ENCODE data around the gene CDK14.
"Not testable (repeated sequence)": the region's sequence is repeated elsewhere in the genome, so short reads cannot be mapped to it uniquely, and the experiment has no call there.

The CDK14 gene

DNA sequence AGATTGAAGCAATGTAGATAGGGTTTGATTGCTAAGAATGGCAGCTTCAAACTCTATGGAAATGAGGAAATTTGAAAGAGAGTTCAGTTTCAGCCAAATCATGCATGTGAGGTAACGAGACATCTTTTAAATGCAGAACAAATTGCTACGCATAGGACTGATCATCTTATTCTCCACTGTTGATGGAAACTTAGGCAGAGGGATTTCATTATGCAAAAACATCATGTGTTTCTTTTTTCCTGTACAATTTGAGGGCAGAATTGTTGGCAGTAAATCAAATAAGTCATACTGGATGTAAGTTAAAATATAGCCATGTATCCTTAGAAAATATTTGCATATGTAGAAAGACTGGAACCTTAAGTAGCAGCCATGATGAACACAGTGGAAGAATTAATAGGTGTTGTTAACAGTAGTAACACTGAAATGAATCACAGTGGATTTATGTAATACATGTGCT is 327.4 kb downstream of the CDK14 start:
- no peak for DNase-seq

DNA sequence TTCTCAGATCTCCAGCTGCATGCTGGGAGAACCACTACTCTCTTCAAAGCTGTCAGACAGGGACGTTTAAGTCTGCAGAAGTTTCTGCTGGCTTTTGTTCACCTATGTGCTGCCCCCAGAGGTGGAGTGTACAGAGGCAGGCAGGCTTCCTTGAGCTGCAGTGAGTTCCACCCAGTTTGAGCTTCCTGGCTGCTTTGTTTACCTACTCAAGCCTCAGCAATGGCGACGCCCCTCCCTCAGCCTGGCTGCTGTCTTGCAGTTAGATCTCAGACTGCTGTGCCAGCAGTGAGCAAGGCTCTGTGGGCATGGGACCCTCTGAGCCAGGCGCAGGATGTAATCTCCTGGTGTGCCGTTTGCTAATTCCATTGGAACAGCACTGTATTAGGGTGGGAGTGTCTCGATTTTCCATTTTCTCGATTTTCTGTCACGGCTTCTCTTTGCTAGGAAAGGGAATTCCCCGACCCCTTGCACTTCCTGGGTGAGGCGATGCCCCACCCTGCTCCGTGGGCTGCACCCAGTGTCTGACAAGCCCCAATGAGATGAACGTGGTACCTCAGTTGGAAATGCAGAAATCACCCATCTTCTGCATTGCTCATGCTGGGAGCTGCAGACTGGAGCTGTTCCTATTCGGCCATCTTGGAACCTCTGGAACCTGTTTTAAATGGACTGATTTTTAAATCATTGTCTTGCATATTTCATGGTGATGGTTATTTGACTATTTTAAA is 332.7 kb downstream of the CDK14 start:
- not testable (repeated sequence) for DNase-seq

DNA sequence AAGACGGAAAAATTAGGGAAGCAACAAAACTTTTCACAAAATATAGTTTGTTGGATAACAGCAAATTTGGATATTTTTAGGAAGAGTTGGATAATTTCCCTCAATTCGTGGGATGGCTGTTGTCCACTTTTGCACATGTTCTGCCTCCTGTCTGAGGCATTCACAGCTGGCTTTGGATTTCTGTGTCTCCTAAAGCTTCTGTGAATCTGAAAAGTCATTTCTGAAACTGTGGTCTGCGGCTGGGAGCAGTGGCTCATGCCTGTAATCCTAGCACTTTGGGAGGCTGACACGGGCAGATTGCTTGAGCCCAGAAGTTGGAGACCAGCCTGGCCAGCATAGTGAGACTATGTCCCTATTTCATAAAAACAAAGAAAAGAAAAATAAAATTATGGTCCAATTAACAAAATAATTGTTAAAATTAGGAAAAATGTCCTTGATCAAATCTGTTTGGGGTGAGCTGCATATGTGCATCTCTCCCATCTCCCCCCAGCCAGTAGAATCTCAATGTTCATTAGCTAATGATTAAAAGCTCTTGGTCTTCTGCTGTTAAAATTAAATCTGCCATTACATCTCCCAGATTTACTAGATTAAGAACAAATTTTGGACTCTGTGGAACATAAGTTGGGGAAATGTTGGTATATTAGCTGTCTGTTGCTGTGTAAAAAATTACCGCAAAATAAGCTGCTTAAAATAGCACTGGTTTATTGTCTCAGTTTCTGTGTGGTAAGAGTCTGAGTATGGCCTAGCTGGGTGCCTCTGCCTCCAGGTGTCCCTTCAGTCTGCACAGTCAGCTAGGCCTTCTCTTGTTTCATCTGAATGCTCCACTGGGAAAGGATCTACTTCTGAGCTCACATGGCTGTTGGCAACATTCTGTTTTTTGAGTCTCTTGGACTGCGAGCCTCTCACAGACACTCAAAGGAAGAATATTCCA is 336.1 kb downstream of the CDK14 start:
- DNase-seq = no peak

DNA sequence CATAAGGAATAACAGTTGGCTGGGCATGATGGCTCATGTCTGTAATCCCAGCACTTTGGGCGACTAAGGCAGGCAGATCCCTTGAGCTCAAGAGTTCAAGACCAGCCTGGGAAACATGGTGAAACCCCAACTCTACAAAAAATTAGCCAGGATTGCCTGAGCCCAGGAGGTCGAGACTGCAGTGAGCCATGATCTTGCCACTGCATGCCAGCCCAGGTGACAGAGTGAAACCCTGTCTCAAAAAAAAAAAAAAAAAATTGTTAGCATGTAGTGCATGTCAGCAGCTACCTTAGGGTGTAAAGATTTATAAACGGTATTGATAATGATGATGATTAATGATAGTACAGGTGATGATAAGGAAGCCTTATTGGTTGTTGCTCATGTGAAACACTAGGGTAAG is 336.9 kb downstream of the CDK14 start:
- no peak for DNase-seq

DNA sequence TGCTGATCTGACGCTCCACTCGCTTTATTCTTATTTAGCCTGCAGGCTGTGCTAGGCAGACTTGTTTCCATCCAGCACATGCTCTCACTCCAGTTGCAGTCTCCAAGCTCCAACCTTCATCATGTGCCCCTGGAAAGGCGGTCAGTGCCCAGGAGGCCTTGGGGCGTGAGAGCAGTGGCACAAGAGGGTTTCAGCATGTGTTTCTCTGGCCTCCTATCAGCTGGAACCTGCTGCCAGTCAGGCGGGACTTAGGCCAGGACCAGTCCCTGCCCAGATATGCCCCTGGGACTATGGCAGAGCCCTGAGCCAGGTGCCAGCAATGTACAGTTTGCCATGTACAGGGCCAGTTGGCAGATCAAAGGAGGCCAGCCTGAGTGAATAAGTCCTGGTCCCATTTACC is 337.9 kb downstream of the CDK14 start:
- no peak for DNase-seq

DNA sequence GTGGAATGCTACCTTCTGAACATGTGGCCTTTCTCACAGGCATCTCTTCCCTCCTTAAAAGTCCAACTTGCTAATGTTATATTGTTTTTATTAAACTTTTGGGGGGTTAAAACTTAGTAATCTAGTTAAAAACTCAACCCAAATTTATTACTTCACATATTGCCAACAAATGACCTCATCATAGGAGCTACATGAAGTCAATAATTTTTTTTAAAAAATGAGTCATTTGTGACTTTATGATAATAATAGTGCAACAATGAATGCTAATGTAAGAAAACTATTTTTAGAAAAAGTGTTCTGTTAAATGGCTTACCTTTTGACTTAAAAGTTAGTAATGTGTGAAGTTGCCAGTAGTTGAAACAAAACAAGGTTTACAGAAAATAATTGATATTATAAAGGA is 342.2 kb downstream of the CDK14 start:
- no peak for DNase-seq

DNA sequence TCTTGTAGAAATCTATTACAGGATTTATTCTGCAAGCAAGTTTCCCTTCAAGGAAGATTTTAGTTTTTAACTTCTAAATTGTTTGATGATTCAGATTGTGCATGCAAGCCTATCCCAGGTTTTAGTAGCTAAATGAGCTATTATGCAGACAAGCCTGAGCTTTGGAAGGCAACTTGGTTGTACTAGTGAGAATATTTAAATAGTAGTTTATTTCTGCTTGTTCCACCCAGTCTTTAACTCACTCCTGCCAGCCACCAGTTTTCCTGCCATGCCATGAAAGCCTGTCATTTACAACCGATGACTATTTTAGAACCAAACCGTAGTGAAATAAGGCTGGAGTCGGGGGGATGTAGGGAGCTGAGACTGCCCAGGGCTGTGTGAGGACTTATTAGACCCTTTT is 343.5 kb downstream of the CDK14 start:
- no peak for DNase-seq

DNA sequence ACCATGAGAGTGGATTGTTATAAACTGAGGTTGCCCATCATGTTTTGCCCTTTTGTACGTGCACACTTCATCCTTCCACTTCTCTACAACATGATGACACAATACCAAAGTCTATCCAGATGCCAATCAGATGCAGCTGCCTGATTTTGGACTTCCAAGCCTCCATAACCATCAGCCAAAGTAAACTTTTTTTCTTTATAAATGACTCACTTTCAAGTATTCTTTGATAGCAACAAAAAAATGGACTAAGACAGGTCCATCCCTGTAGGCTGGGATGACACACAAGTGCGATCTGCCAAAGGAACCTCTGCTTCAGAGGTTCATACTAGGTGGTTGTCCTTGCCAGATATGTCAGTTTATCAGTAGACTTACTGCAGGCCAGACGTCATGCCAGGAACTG is 347.9 kb downstream of the CDK14 start:
- DNase-seq = no peak

DNA sequence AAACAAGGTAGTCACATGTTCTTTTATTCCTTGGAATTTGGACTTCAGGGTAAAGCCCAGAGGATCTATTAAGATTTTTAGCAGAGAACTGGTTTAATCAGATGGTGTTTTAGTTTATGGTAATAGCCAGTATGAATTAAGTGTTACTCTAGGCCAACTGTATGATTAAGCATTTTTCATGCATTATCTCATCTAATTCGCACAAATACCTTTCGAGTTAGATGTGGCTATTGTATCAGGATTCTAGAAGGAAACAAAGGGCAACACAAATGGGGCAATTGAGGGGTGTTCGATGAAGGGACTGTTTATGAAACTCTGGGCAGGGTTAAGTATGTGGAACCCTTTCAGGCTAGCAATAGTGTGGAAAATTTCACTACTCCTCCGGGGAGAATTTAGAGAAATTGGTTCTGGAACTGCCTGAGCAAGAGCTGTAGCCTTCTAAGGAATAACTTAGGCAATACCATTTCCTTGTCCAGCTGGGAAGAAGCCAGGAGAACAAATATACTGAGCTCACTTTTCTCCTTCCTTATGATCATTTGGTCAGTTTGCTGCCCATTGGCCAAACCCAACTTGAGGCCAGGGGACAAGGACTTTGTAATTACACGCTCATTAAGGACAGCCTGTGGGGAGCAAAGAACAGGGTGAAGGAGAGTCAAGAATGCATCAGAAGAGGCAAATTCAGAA is 349.1 kb downstream of the CDK14 start:
- no peak for DNase-seq

DNA sequence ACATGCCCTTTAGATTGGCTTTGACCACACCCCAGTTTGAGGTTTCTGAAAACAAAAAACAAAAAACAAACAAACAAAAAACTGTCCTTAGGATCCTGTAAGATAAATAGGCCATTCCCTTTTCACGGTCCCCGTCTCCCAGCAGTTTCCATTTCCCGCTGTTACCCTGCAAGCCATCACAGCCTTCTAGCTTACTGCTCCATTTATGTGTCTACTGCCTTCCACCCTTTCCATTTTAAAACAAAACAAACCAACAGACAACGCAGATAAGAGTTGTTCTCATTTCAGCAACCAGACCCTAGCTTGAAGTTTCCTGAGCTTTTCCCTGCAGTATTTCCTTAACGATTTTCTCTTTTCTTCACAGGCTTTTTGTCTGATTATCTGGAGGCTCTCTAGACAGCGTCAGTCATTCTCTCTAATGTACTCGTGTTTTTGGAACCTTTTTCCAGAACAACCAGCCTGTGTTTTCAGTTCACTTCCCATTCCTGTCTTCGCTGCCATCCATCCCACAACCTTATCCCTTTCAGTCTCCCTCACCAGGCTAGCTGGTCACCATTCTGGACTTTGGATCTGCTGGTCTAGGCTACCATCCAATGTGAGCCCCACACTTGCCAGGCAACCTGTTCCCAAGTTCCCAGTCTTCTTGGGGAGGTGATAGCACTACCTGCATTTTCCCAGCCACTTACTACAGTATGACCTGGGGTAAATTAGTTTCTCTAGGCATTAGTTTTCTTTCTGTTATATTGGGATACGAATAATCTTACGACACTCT is 350.8 kb downstream of the CDK14 start:
- DNase-seq = no peak

DNA sequence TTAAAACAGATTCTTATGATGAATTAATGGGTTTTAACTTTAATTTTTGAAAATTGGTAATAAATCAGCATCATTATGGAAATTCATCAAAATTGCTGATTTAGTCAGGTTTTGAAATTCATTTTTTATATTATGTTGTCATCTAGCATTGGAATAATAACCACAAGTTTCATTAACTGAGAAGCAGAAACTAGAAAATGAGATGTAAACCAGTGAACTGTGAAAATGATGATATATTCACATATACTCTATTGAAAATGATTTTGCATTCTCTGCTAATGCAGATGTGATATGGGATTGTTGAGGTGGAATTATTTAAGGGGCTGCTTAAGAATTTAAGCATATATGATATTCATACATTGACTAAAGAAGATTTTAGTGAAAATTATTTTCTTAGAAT is 352.0 kb downstream of the CDK14 start:
- DNase-seq = no peak

DNA sequence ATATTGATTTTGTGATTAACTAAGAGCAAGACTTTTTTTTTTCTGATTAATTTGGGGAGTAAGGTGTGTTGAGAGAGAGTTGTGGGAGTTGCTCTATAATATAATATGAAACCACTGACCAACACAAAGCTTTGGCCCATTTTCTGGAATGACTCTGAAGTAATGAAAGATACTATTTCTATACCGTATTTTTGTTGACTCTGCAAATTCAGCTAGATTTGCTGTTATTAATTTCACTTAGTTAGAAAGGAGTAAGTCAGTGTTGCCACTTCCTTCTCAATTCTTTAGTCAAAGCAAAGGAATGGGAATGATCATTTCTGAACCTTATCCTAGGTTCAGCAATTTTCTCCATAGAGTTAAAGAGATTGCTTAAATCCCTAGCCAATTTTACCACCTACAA is 355.1 kb downstream of the CDK14 start:
- DNase-seq = no peak

DNA sequence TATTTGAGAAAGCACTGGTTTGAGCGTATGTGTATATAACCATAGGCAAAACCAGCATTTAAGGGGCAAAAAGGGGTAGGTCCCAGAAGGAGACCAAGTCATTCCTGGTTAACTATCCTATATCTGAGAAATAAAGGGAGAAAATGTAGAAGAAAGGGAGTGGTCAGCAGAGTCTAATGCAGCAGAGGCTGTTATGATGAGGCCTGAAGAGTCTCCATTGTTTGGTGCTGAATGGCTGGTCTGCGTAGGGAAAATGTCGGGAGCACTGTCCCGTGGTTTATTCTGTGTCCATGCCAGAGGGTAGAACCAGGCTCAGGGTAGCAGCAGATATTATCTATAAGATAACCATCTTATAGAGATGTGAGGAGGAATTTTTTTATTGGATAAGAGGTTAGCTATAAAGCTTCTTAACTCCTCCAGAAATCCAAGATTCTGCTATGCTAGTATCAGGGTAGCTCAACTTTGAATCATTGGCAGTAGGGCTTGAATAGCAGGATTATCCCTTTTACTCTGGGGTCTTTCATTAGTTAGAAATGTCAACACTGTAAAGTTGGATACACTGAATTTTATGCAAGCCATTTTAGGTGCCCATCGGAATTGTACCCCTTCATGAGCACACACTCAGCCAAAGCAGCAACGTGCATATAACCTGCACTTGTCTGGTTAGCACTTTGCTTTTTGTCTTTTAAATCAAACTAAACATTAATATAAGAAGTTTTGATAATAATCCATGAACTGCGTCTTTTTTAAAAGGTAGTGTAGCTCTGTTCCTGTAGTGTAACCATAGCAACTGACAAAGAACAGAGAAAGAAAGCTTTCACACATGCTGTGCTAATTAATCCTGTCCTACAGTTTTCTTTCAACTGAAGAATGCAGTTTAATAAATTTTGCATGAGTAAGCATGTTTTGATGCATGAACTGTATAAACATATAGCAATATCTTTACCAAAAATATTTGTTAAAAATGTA is 356.1 kb downstream of the CDK14 start:
- no peak for DNase-seq

DNA sequence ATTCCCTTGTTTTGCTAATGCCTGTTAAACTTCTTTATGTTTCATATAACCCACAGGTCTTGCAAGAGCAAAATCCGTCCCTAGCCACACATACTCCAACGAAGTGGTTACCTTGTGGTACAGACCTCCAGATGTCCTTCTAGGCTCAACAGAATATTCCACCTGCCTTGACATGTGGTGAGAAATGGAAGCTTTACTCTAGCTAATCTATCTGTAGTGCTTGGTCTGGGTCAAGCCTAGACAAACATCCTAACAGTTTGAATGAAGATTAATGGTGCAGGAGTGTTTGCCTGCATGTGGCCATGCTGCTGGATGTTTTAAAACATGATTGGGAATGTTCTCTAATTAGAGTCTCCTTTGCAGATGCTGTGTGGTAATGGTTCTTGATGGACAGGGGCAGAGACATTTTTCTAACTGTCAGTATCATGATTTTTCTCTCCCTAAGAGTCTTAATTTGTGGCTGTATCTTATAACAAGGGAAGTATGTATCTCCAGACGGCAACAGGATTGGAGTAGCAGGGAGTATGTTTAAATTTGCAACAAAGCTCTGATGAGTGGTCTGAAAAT is 359.6 kb downstream of the CDK14 start:
- no peak for DNase-seq

DNA sequence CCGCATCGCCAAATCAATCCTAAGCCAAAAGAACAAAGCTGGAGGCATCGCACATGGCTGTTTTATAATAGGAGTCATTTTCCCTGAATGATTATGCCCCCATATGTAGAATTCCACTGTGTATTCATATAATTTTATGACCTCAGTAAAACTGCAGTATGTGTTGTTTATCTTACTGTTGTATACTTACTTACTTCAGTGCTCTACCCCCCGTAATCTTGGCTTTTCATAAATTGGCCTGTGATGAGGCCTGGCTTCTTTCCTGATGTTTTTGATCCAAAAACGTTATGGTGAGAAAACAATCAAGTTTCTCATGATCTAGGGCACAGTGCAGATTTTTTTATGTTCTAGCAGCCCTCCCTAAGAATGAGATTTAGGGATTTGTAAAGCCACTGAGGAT is 361.8 kb downstream of the CDK14 start:
- DNase-seq = no peak

DNA sequence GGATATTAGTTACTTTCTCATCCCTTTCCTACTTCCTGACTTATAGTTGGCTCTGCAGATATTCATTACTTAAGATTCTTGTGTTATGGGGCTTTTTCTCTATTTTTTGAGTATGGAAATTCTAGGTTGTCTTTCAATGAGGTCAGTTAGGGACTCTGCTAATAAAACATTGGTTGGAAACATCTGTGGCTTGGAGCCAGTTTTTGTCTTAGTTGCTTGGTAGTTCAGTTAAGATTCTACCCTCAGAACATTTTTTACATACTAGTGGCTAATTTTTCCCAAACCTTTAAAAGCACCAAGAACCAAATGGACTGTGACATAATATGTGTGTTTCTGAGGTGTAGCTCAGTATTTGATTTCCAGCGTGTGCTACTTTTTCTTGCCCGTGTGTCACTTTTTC is 362.5 kb downstream of the CDK14 start:
- no peak for DNase-seq

DNA sequence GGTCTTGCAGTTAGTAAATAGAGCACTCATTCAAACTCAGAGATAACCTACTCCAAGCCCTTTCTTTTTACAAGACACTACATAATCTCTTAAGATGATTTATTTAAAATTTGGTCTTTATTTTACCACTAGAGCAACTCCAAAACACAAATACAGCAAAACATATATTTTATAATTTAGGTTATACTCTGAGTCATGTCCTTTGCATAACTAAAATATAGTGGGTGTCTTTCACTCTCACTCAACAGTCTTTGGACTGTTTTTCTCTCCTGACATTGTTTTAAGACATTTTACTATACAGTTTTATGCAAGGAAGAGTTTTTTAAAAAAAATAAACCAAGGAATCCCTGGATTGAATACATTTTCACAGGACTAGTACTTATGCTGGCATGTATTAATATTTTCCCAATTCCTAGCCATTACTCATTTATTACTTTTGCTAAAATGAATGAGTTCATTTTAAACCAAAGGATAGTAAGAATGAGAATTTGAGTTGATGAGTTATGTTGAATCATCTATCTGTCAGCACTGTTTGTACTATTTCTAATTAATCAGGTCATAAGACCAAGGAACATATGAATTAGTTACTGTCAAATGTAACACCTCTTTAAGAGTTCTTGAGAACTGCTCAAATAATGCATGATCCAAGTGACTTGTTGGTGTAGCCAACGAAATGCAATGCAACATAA is 365.1 kb downstream of the CDK14 start:
- DNase-seq = no peak

DNA sequence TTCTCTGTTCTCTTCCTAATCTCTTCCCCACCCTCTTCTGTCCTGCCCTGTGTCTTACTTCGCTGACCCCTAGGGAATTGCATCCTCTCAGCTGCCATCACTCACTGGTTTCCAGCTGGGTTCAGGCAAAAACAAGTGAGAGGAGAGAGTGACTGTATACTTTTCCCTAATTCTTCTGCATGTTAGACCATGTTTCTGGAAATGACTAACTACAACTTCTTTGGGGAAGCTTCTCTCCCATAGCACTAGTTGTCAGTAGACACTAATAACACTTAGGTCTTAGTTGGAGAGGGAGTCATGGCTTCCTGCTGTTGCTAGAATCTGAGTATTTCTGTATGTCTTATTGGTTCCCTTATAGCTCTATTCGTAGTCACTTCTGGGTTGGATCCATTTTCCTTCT is 369.1 kb downstream of the CDK14 start:
- no peak for DNase-seq

DNA sequence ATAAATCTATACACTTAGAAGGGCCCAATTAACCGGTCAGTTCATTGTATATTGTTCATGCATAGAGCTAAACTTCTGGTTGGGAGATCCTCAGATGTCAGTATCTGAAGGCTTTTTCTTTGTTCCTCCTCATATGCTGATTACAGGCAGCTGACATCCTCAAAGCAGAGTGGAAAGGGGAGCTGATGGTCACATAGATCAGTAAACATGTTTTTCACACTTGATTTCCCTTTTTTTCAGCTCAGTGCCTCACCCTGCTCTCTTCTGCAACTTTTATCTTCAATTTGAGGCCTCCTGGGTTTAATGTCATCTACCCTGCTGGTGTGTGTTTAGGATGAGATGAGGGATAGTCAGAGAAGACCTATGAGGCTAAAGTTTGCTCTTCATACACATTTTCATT is 370.2 kb downstream of the CDK14 start:
- no peak for DNase-seq

DNA sequence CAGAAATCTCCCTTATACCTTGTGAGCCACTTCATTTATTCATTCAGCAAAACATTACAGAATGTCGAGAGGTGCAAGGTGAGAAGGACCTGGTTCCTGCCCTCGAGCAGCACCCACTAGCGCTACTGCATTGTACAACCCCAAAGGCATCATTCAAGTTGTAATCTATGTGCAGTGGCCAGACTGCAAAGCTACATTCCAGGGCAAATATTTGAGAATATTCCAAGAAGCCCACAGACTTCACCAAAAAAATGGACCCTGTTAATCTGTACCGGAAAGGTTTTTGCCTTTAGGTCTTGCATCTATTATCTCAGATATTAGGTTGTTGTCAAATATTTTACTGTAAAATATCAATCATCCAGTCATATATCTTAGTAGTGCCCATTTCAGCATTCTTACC is 372.8 kb downstream of the CDK14 start:
- no peak for DNase-seq
